HepG2 (cell line): Measurements from ENCODE around the gene GBP2. TPM values are rescaled to one million over a fixed set of nuclear protein-coding genes. Genes with fewer than 3 reads are reported as not detected.

Experiments used
- ATAC-seq: fragments of 200-7000 bp; cut with Tn5 transposase; 3 replicates; pipeline ENCODE4 v1.9.1; 2020; ENCODE audit warnings: mild to moderate bottlenecking, moderate library complexity
- BruUV-seq: library from RNA; stranded (reverse); fragments of 400-500 nt; replicated peaks from 2 replicates; lab custom pipeline; 2021; lab: Mats Ljungman, UMichigan
- CTCF ChIA-PET: fragments of 300-600 bp; formaldehyde crosslinking; extraction: SDS; loops from one replicate; lab custom pipeline; 2021; ENCODE audit warnings: low total read pairs, inconsistent platforms, low intra/inter-chr PET ratio; lab: Yijun Ruan, JAX
- POLR2A ChIA-PET: fragments of 350-600 bp; sonication (Branson Sonifier 250); formaldehyde crosslinking; loops from one replicate; lab custom pipeline; 2020; ENCODE audit warnings: antibody characterized with exemption, inconsistent platforms; lab: Yijun Ruan, JAX
- DNase-seq: peaks from one replicate; pipeline ENCODE4 v3.0.0-alpha.2; 2015; ENCODE audit warnings: low spot score
- FAIRE-seq: peaks from 3 replicates; lab custom pipeline; 2011; peaks lifted over from hg19 to GRCh38; lab: Jason Lieb, UNC
- H2AFZ ChIP-seq: one replicate; pipeline ENCODE4 v1.6.1; 2011; ENCODE audit warnings: low read length, inconsistent platforms
- H3K27ac ChIP-seq: fragments of 300-600 bp; 3 replicates; pipeline ENCODE4 v1.8.0; 2011; ENCODE audit warnings: mixed run types, mild to moderate bottlenecking, mixed read lengths, low read length, inconsistent platforms; ENCODE audit not compliant: insufficient read depth; ENCODE audit errors: extremely low read length
- H3K27me3 ChIP-seq, 2 experiments: fragments of 200-600 bp in 1 of 2; 2 replicates in 1 of 2; 3 replicates in 1 of 2; pipeline versions ENCODE4 v1.6.0 to v1.8.0; 2011; ENCODE audit warnings: low read length in 2 of 2, mild to moderate bottlenecking in 2 of 2, moderate library complexity in 2 of 2, inconsistent platforms in 1 of 2; ENCODE audit not compliant: insufficient read depth in 2 of 2, control insufficient read depth in 1 of 2
- H3K36me3 ChIP-seq, 2 experiments: fragments of 200-600 bp in 1 of 2; replicated peaks in 1 of 2; 2 replicates in 1 of 2; 3 replicates in 1 of 2; pipeline versions ENCODE4 v1.5.1 to v1.8.0; 2011; ENCODE audit warnings: low read length in 2 of 2, inconsistent platforms in 1 of 2; ENCODE audit not compliant: insufficient read depth in 2 of 2, control insufficient read depth in 1 of 2
- H3K4me1 ChIP-seq: 2 replicates; pipeline ENCODE4 v1.5.1; 2012; ENCODE audit warnings: low read length, inconsistent platforms; ENCODE audit not compliant: insufficient read depth
- H3K4me2 ChIP-seq: 2 replicates; pipeline ENCODE4 v1.6.0; 2011; ENCODE audit warnings: low read depth, low read length, inconsistent platforms
- H3K4me3 ChIP-seq, 3 experiments: fragments of 200-600 bp in 1 of 3; sonication (generic), shearing (Covaris generic) in 1 of 3; replicated peaks in 1 of 3; 2 replicates each; pipeline ENCODE4 v1.5.1; 2011 to 2016; ENCODE audit warnings: low read length in 3 of 3, inconsistent platforms in 2 of 3, low read depth in 2 of 3, mild to moderate bottlenecking in 2 of 3, control low read depth in 1 of 3, mixed read lengths in 1 of 3; ENCODE audit not compliant: insufficient read depth in 1 of 3
- H3K79me2 ChIP-seq: one replicate; pipeline ENCODE4 v1.6.1; 2011; ENCODE audit warnings: low read length, inconsistent platforms; ENCODE audit not compliant: insufficient read depth
- H3K9ac ChIP-seq: 2 replicates; pipeline ENCODE4 v1.6.0; 2011; ENCODE audit warnings: mild to moderate bottlenecking, low read depth, low read length, inconsistent platforms; ENCODE audit not compliant: insufficient read depth
- H3K9me3 ChIP-seq: 2 replicates; pipeline ENCODE4 v1.5.1; 2012; ENCODE audit warnings: mild to moderate bottlenecking, low read length
- H4K20me1 ChIP-seq: 2 replicates; pipeline ENCODE4 v1.6.0; 2011; ENCODE audit warnings: inconsistent platforms, mild to moderate bottlenecking, low read length, moderate library complexity; ENCODE audit not compliant: insufficient read depth
- CC2D1A ChIP-seq: sonication (generic); formaldehyde crosslinking; IDR thresholded peaks from 2 replicates; pipeline ENCODE4 v1.8.1; 2023; ENCODE audit warnings: mild to moderate bottlenecking, missing genetic modification reagents
- MZF1 ChIP-seq: sonication (generic); formaldehyde crosslinking; IDR thresholded peaks from 2 replicates; pipeline ENCODE4 v1.8.1; 2023; ENCODE audit warnings: mild to moderate bottlenecking, missing genetic modification reagents, borderline replicate concordance
- ZNF260 ChIP-seq: sonication (generic); formaldehyde crosslinking; IDR thresholded peaks from 2 replicates; pipeline ENCODE4 v1.4.0; 2020; ENCODE audit warnings: missing genetic modification reagents, low read depth, mild to moderate bottlenecking, borderline replicate concordance
- ZNF329 ChIP-seq: sonication (generic); formaldehyde crosslinking; IDR thresholded peaks from 2 replicates; pipeline ENCODE4 v1.9.0; 2021; ENCODE audit warnings: low read depth, mild to moderate bottlenecking, missing genetic modification reagents
- ZNF558 ChIP-seq: sonication (generic); formaldehyde crosslinking; IDR thresholded peaks from 2 replicates; pipeline ENCODE4 v1.9.0; 2022; ENCODE audit warnings: mild to moderate bottlenecking, missing genetic modification reagents, borderline replicate concordance
- ZNF562 ChIP-seq: sonication (generic); formaldehyde crosslinking; IDR thresholded peaks from 2 replicates; pipeline ENCODE4 v1.8.0; 2022; ENCODE audit warnings: missing genetic modification reagents, borderline replicate concordance
- ZNF747 ChIP-seq: sonication (generic); formaldehyde crosslinking; IDR thresholded peaks from 2 replicates; pipeline ENCODE4 v1.8.1; 2023; ENCODE audit warnings: missing genetic modification reagents, mild to moderate bottlenecking, borderline replicate concordance
- ZNF749 ChIP-seq: sonication (generic); formaldehyde crosslinking; IDR thresholded peaks from 2 replicates; pipeline ENCODE4 v1.8.0; 2022; ENCODE audit warnings: mild to moderate bottlenecking, missing genetic modification reagents, moderate library complexity, borderline replicate concordance
- WGBS: methylation state at CpG from one replicate; pipeline ENCODE4 v1.1.6; 2017; ENCODE audit warnings: low lambda C conversion rate; 5-methylcytosine and 5-hydroxymethylcytosine counted together
- in situ Hi-C: cut with HindIII; loops from 2 replicates; pipeline ENCODE4 v1.10.0; 2017; ENCODE audit warnings: low pct_unique_long_range_greater_than_20kb; ENCODE audit not compliant: extremely low pct_ligation_motif_present
- intact Hi-C: fragments of 100-400 bp; cut with micrococcal nuclease; formaldehyde crosslinking; loops from one replicate; pipeline ENCODE4 v1.10.0; 2022; ENCODE audit not compliant: unreplicated experiment
- polyA plus RNA-seq, 8 experiments: library from polyadenylated mRNA; depleted of rRNA in 3 of 8; stranded (reverse) in 7 of 8; unstranded in 1 of 8; fragments of >200 nt; fragmentation: Illumina TruSeq in 4 of 8; extraction: Trizol in 4 of 8; gene quantifications; 2 replicates each; pipeline versions ENCODE4 v1.2.1 to v1.2.3, GENCODE V29; 2011 to 2016; ENCODE audit warnings: low read depth in 4 of 8, missing spikeins in 1 of 8, mixed read lengths in 1 of 8; ENCODE audit not compliant: insufficient read depth in 1 of 8
- total RNA-seq, 5 experiments: library from RNA; depleted of rRNA; stranded (reverse); fragments of >200 nt; fragmentation: Illumina TruSeq; extraction: Trizol; gene quantifications; 2 replicates each; pipeline ENCODE4 v1.2.3, GENCODE V29; 2016; ENCODE audit warnings: low read depth in 1 of 5
- TF ChIP-seq, protein P1 (sequence below): sonication (generic); formaldehyde crosslinking; IDR thresholded peaks from 2 replicates; pipeline ENCODE4 v1.5.1; 2020; ENCODE audit warnings: mild to moderate bottlenecking, missing genetic modification reagents, borderline replicate concordance
- TF ChIP-seq, protein P2 (sequence below): IDR thresholded peaks from 2 replicates; pipeline ENCODE4 v1.6.1; 2016; ENCODE audit warnings: control low read depth
- TF ChIP-seq, protein P3 (sequence below): sonication (generic); formaldehyde crosslinking; IDR thresholded peaks from 2 replicates; pipeline ENCODE4 v1.4.0; 2020; ENCODE audit warnings: mild to moderate bottlenecking, missing genetic modification reagents, borderline replicate concordance

GBP2 gene
- total and polyA plus RNA-seq, 2 of the 13 experiments (the other 11 are each of a cell fraction or from before 2014, with no cell fraction given) = 5.1 to 6.2 TPM

DNA sequence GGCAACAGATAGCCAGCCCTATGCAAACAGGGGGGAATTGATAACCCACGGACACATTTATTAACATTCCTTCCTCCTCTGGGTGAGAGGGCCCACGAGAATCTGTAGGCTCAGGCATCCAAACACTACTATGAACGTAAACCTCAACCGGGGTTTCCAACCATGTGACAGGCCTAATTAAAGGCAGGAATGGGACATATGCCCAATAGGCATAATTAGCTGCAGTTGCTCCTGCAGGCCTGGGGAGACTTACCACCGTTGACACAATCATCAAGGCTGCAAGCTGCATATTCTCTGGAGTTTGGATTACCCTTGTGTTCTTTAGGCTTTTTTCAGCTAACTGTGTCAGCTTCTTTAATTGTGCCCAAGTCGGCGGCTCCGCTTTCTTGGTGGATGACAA is 38.7 kb downstream of the GBP2 start:
- DNase-seq = no peak
- TF ChIP-seq, protein P1, sequence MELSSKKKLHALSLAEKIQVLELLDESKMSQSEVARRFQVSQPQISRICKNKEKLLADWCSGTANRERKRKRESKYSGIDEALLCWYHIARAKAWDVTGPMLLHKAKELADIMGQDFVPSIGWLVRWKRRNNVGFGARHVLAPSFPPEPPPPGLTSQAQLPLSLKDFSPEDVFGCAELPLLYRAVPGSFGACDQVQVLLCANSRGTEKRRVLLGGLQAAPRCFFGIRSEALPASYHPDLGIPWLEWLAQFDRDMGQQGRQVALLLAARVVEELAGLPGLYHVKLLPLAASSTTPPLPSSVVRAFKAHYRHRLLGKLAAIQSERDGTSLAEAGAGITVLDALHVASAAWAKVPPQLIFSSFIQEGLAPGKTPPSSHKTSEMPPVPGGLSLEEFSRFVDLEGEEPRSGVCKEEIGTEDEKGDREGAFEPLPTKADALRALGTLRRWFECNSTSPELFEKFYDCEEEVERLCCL = no peak
- no peak for TF ChIP-seq ZNF749 (CRISPR knock-in tag)
- TF ChIP-seq CC2D1A = no peak
- no peak for TF ChIP-seq ZNF329 (CRISPR knock-in tag)
- TF ChIP-seq, protein P2, sequence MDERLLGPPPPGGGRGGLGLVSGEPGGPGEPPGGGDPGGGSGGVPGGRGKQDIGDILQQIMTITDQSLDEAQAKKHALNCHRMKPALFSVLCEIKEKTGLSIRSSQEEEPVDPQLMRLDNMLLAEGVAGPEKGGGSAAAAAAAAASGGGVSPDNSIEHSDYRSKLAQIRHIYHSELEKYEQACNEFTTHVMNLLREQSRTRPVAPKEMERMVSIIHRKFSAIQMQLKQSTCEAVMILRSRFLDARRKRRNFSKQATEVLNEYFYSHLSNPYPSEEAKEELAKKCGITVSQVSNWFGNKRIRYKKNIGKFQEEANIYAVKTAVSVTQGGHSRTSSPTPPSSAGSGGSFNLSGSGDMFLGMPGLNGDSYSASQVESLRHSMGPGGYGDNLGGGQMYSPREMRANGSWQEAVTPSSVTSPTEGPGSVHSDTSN = no peak
- TF ChIP-seq ZNF747 (CRISPR knock-in tag) = no peak
- TF ChIP-seq, protein P3, sequence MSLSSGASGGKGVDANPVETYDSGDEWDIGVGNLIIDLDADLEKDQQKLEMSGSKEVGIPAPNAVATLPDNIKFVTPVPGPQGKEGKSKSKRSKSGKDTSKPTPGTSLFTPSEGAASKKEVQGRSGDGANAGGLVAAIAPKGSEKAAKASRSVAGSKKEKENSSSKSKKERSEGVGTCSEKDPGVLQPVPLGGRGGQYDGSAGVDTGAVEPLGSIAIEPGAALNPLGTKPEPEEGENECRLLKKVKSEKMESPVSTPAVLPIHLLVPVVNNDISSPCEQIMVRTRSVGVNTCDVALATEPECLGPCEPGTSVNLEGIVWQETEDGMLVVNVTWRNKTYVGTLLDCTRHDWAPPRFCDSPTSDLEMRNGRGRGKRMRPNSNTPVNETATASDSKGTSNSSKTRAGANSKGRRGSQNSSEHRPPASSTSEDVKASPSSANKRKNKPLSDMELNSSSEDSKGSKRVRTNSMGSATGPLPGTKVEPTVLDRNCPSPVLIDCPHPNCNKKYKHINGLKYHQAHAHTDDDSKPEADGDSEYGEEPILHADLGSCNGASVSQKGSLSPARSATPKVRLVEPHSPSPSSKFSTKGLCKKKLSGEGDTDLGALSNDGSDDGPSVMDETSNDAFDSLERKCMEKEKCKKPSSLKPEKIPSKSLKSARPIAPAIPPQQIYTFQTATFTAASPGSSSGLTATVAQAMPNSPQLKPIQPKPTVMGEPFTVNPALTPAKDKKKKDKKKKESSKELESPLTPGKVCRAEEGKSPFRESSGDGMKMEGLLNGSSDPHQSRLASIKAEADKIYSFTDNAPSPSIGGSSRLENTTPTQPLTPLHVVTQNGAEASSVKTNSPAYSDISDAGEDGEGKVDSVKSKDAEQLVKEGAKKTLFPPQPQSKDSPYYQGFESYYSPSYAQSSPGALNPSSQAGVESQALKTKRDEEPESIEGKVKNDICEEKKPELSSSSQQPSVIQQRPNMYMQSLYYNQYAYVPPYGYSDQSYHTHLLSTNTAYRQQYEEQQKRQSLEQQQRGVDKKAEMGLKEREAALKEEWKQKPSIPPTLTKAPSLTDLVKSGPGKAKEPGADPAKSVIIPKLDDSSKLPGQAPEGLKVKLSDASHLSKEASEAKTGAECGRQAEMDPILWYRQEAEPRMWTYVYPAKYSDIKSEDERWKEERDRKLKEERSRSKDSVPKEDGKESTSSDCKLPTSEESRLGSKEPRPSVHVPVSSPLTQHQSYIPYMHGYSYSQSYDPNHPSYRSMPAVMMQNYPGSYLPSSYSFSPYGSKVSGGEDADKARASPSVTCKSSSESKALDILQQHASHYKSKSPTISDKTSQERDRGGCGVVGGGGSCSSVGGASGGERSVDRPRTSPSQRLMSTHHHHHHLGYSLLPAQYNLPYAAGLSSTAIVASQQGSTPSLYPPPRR (CRISPR knock-in tag) = no peak
- TF ChIP-seq ZNF558 (CRISPR knock-in tag) = no peak
- no peak for TF ChIP-seq ZNF562 (CRISPR knock-in tag)
- no peak for TF ChIP-seq ZNF260 (CRISPR knock-in tag)
- no peak for TF ChIP-seq MZF1 (CRISPR knock-in tag)
- no peak for FAIRE-seq
- Histone ChIP-seq H3K79me2 (no peaks in the 10 kb centered on the region), H3K9ac (no peak overlapping the region), H3K27me3 (no peaks in the 10 kb centered on the region), H3K36me3 (no peaks in the 10 kb centered on the region), H3K9me3 (no peaks in the 10 kb centered on the region), H3K4me1 (peaks cover 8% of the 10 kb centered on the region; the same call in 1 of the 2 replicates), H3K27ac (no peak overlapping the region), H4K20me1 (no peaks in the 10 kb centered on the region), H3K4me2 (no peak overlapping the region), H3K4me3 (no peak overlapping the region), H2AFZ (no peak overlapping the region)
- WGBS = 50% methylated on average over 8 of the region's 8 CpGs
- intact Hi-C loops = no loop called here
- no peak for ATAC-seq
- CTCF ChIA-PET = no interaction called here
- no TSS peak for BruUV-seq
- in situ Hi-C loops = loop anchor here (25.0 kb wide), 1 partner anchor 275 kb away; the partner anchor contains the start of gene GBP6
- POLR2A ChIA-PET = no interaction called here
